ENCODE data around the gene DDX10. TPM values are rescaled to one million over a fixed set of nuclear protein-coding genes. Genes with fewer than 3 reads are reported as not detected.
"Not testable (repeated sequence)": the region's sequence is repeated elsewhere in the genome, so short reads cannot be mapped to it uniquely, and the experiment has no call there.

DDX10 gene
- total RNA-seq, 1 donor from 2014 or later, result 31.6 TPM

- DNase-seq (ENCODE audit: low spot score) (no peak), ATAC-seq (no peak)
- intact Hi-C loops (cut with DNase I), result no loop called here
Observed at GRCh38 chr11:108748968-108749367, 84.1 kb downstream of the DDX10 start.

- DNase-seq (ENCODE audit: low spot score) (no peak), ATAC-seq (no peak)
- intact Hi-C loops (cut with DNase I), result no loop called here
Observed at GRCh38 chr11:108751444-108751843, 86.6 kb downstream of the DDX10 start.

GRCh38 chr11:108752297-108752751 lies 87.5 kb downstream of the DDX10 start:
- ATAC-seq, result no peak
- intact Hi-C loops (cut with DNase I), result no loop called here
- DNase-seq (ENCODE audit: low spot score), result no peak

- DNase-seq (ENCODE audit: low spot score), result peak; percentile 60
- ATAC-seq, result peak; percentile 98
- intact Hi-C loops (cut with DNase I), result no loop called here
Observed at GRCh38 chr11:108754901-108755625, 90.2 kb downstream of the DDX10 start.

GRCh38 chr11:108757630-108758029 lies 92.8 kb downstream of the DDX10 start:
- no peak for DNase-seq (ENCODE audit: low spot score)
- ATAC-seq, result no peak
- intact Hi-C loops (cut with DNase I), result no loop called here

- ATAC-seq (peak; percentile 47), DNase-seq (ENCODE audit: low spot score) (no peak)
- intact Hi-C loops (cut with DNase I), result no loop called here
Observed at GRCh38 chr11:108758458-108758857, 93.6 kb downstream of the DDX10 start.

- ATAC-seq (no peak), DNase-seq (ENCODE audit: low spot score) (no peak)
- intact Hi-C loops (cut with DNase I), result no loop called here
Observed at GRCh38 chr11:108766596-108767173, 101.8 kb downstream of the DDX10 start.

- DNase-seq (ENCODE audit: low spot score) (no peak), ATAC-seq (no peak)
- intact Hi-C loops (cut with DNase I), result no loop called here
Observed at GRCh38 chr11:108768370-108768769, 103.5 kb downstream of the DDX10 start.

GRCh38 chr11:108768964-108769363 lies 104.1 kb downstream of the DDX10 start:
- ATAC-seq (no peak), DNase-seq (ENCODE audit: low spot score) (no peak)
- intact Hi-C loops (cut with DNase I), result no loop called here

GRCh38 chr11:108774037-108774730 lies 109.3 kb downstream of the DDX10 start:
- DNase-seq (ENCODE audit: low spot score) (no peak), ATAC-seq (no peak)
- intact Hi-C loops (cut with DNase I), result no loop called here

GRCh38 chr11:108775324-108775723 lies 110.5 kb downstream of the DDX10 start:
- ATAC-seq (no peak), DNase-seq (ENCODE audit: low spot score) (no peak)
- intact Hi-C loops (cut with DNase I), result no loop called here

GRCh38 chr11:108779147-108779546 lies 114.3 kb downstream of the DDX10 start:
- intact Hi-C loops (cut with DNase I); DNase-seq (ENCODE audit: low spot score); ATAC-seq: not testable (repeated sequence)

- intact Hi-C loops (cut with DNase I), result no loop called here
- no peak for DNase-seq (ENCODE audit: low spot score)
- ATAC-seq, result no peak
Observed at GRCh38 chr11:108780119-108780518, 115.2 kb downstream of the DDX10 start.

- intact Hi-C loops (cut with DNase I), result no loop called here
- ATAC-seq, result no peak
- no peak for DNase-seq (ENCODE audit: low spot score)
Observed at GRCh38 chr11:108781946-108782345, 117.1 kb downstream of the DDX10 start.

- intact Hi-C loops (cut with DNase I), result no loop called here
Observed at GRCh38 chr11:108786281-108786990, 121.6 kb downstream of the DDX10 start.

GRCh38 chr11:108787105-108787504 lies 122.2 kb downstream of the DDX10 start:
- intact Hi-C loops (cut with DNase I), result no loop called here
- DNase-seq (ENCODE audit: low spot score), result no peak
- no peak for ATAC-seq

More at GRCh38 chr11:108786281-108786990, 121.6 kb downstream of the DDX10 start:
- ATAC-seq (no peak), DNase-seq (ENCODE audit: low spot score) (no peak)

GRCh38 chr11:108788565-108789199 lies 123.8 kb downstream of the DDX10 start:
- intact Hi-C loops (cut with DNase I), result no loop called here
- ATAC-seq (no peak), DNase-seq (ENCODE audit: low spot score) (no peak)

- intact Hi-C loops (cut with DNase I), result no loop called here
- ATAC-seq, result no peak
- DNase-seq (ENCODE audit: low spot score), result no peak
Observed at GRCh38 chr11:108790501-108791299, 125.8 kb downstream of the DDX10 start.

All from sciatic nerve (tissue), 2 donors.